ENCODE results near the gene NAPSA.

The NAPSA gene

GRCh38 chr19:50378169-50378862 lies 12.9 kb upstream of the NAPSA start:
- Mint-ChIP-seq H3K27me3 (no peaks in the 10 kb centered on the region), H3K27ac (no peak overlapping the region), H3K9me3 (ENCODE audit: low read depth) (no peaks in the 10 kb centered on the region), H3K4me3 (no peak overlapping the region), H3K36me3 (peaks cover 4% of the 10 kb centered on the region), H3K4me1 (ENCODE audit: low read depth) (peaks cover 24% of the 10 kb centered on the region)

GRCh38 chr19:50377517-50377916 lies 12.1 kb upstream of the NAPSA start:
- H3K4me3 Mint-ChIP-seq: no peak overlapping the region
- peaks cover 22% of the 10 kb centered on the region for H3K4me1 Mint-ChIP-seq (ENCODE audit: low read depth)
- H3K27me3 Mint-ChIP-seq: no peaks in the 10 kb centered on the region
- no peak overlapping the region for H3K27ac Mint-ChIP-seq
- H3K9me3 Mint-ChIP-seq (ENCODE audit: low read depth): no peaks in the 10 kb centered on the region
- H3K36me3 Mint-ChIP-seq: peaks cover 4% of the 10 kb centered on the region

GRCh38 chr19:50377051-50377461 lies 11.6 kb upstream of the NAPSA start:
- no peaks in the 10 kb centered on the region for H3K9me3 Mint-ChIP-seq (ENCODE audit: low read depth)
- H3K27ac Mint-ChIP-seq: peak overlapping the region; percentile 19
- no peaks in the 10 kb centered on the region for H3K27me3 Mint-ChIP-seq
- H3K36me3 Mint-ChIP-seq: peaks cover 4% of the 10 kb centered on the region
- peak overlapping the region; percentile 69 for H3K4me3 Mint-ChIP-seq
- peaks cover 22% of the 10 kb centered on the region for H3K4me1 Mint-ChIP-seq (ENCODE audit: low read depth)

- Mint-ChIP-seq H3K9me3 (ENCODE audit: low read depth) (no peaks in the 10 kb centered on the region), H3K27ac (peak within 1 kb of the TSS; percentile 100), H3K36me3 (peaks cover 4% of the 10 kb centered on the region), H3K4me3 (peak within 1 kb of the TSS; percentile 100), H3K4me1 (ENCODE audit: low read depth) (peaks cover 22% of the 10 kb centered on the region), H3K27me3 (no peaks in the 10 kb centered on the region)
These were observed 11.0 kb upstream of the NAPSA start, which contains the start of gene NR1H2 for GRCh38 chr19:50376166-50377050. Gene NR1H2 (plus strand): TSS chr19:50376457. CDS start chr19:50377606, 1,149 bp downstream.

- H3K4me3 Mint-ChIP-seq: no peak overlapping the region
- H3K4me1 Mint-ChIP-seq (ENCODE audit: low read depth): peaks cover 28% of the 10 kb centered on the region
- H3K36me3 Mint-ChIP-seq: no peaks in the 10 kb centered on the region
- H3K27me3 Mint-ChIP-seq: no peaks in the 10 kb centered on the region
- H3K9me3 Mint-ChIP-seq (ENCODE audit: low read depth): no peaks in the 10 kb centered on the region
- H3K27ac Mint-ChIP-seq: no peak overlapping the region
These were observed 6.6 kb upstream of the NAPSA start for GRCh38 chr19:50371914-50372475.

GRCh38 chr19:50368649-50369570 lies 3.5 kb upstream of the NAPSA start:
- peak overlapping the region; percentile 87 for H3K4me3 Mint-ChIP-seq
- H3K9me3 Mint-ChIP-seq (ENCODE audit: low read depth): no peaks in the 10 kb centered on the region
- H3K27me3 Mint-ChIP-seq: no peaks in the 10 kb centered on the region
- H3K4me1 Mint-ChIP-seq (ENCODE audit: low read depth): peaks cover 36% of the 10 kb centered on the region
- H3K36me3 Mint-ChIP-seq: no peaks in the 10 kb centered on the region
- peak overlapping the region; percentile 88 for H3K27ac Mint-ChIP-seq

- Mint-ChIP-seq H3K4me3 (peak overlapping the region; percentile 28), H3K36me3 (no peaks in the 10 kb centered on the region), H3K9me3 (ENCODE audit: low read depth) (no peaks in the 10 kb centered on the region), H3K27ac (peak overlapping the region; percentile 94), H3K4me1 (ENCODE audit: low read depth) (peaks cover 77% of the 10 kb centered on the region), H3K27me3 (no peaks in the 10 kb centered on the region)
These were observed 2.6 kb downstream of the NAPSA start for GRCh38 chr19:50362656-50363424.

- H3K27ac Mint-ChIP-seq: peak overlapping the region; percentile 94
- no peaks in the 10 kb centered on the region for H3K27me3 Mint-ChIP-seq
- H3K9me3 Mint-ChIP-seq (ENCODE audit: low read depth): no peaks in the 10 kb centered on the region
- H3K4me1 Mint-ChIP-seq (ENCODE audit: low read depth): peaks cover 75% of the 10 kb centered on the region
- H3K36me3 Mint-ChIP-seq: no peaks in the 10 kb centered on the region
- H3K4me3 Mint-ChIP-seq: peak overlapping the region; percentile 42
These were observed 3.4 kb downstream of the NAPSA start for GRCh38 chr19:50362030-50362412.

- Mint-ChIP-seq H3K27ac (peak overlapping the region; percentile 94), H3K4me3 (peak overlapping the region; percentile 42), H3K4me1 (ENCODE audit: low read depth) (peaks cover 77% of the 10 kb centered on the region), H3K9me3 (ENCODE audit: low read depth) (no peaks in the 10 kb centered on the region), H3K36me3 (no peaks in the 10 kb centered on the region), H3K27me3 (no peaks in the 10 kb centered on the region)
These were observed 4.0 kb downstream of the NAPSA start for GRCh38 chr19:50361290-50362029.

GRCh38 chr19:50359328-50359818 lies 6.1 kb downstream of the NAPSA start:
- H3K4me1 Mint-ChIP-seq (ENCODE audit: low read depth): peaks cover 60% of the 10 kb centered on the region
- H3K9me3 Mint-ChIP-seq (ENCODE audit: low read depth): no peaks in the 10 kb centered on the region
- H3K36me3 Mint-ChIP-seq: no peaks in the 10 kb centered on the region
- peak overlapping the region; percentile 90 for H3K4me3 Mint-ChIP-seq
- no peaks in the 10 kb centered on the region for H3K27me3 Mint-ChIP-seq
- peak overlapping the region; percentile 94 for H3K27ac Mint-ChIP-seq

- Mint-ChIP-seq H3K27ac (peak overlapping the region; percentile 94), H3K36me3 (no peaks in the 10 kb centered on the region), H3K4me3 (peak overlapping the region; percentile 90), H3K4me1 (ENCODE audit: low read depth) (peaks cover 56% of the 10 kb centered on the region), H3K27me3 (no peaks in the 10 kb centered on the region), H3K9me3 (ENCODE audit: low read depth) (no peaks in the 10 kb centered on the region)
These were observed 6.7 kb downstream of the NAPSA start for GRCh38 chr19:50358483-50359327.

Data from activated naive CD8-positive, alpha-beta T cell (primary cell).